NCI-H2171 treated with DMSO at 0.1 percent for 48 hours (cell line): ENCODE measurements around the gene HSP90AB1.

Source experiments
- DNase-seq: peaks from one replicate; lab custom pipeline; 2025; lab: John Stamatoyannopoulos, UW

The HSP90AB1 gene

GRCh38 chr6:44255871-44256774 lies 9.2 kb downstream of the HSP90AB1 start:
- DNase-seq: no peak

- DNase-seq: peak; percentile 21
These were observed 9.8 kb downstream of the HSP90AB1 start for GRCh38 chr6:44256775-44257024.

- peak; percentile 62 for DNase-seq
These were observed 10.3 kb downstream of the HSP90AB1 start, which contains the start of gene SLC35B2 for GRCh38 chr6:44257025-44257752. SLC35B2 (minus strand) TSS chr6:44257528; CDS start chr6:44257410, 118 bp downstream.

GRCh38 chr6:44257753-44258324 lies 10.9 kb downstream of the HSP90AB1 start:
- DNase-seq: no peak

- no peak for DNase-seq
These were observed 11.5 kb downstream of the HSP90AB1 start for GRCh38 chr6:44258325-44258863.

- DNase-seq: no peak
These were observed 12.0 kb downstream of the HSP90AB1 start for GRCh38 chr6:44258921-44259320.

GRCh38 chr6:44260011-44260410 lies 13.1 kb downstream of the HSP90AB1 start:
- DNase-seq: no peak

- DNase-seq: no peak
These were observed 13.8 kb downstream of the HSP90AB1 start for GRCh38 chr6:44260451-44261297.

- DNase-seq: no peak
These were observed 14.7 kb downstream of the HSP90AB1 start for GRCh38 chr6:44261581-44261980.

- DNase-seq: no peak
These were observed 15.8 kb downstream of the HSP90AB1 start for GRCh38 chr6:44262467-44263353.

- DNase-seq: no peak
These were observed 16.6 kb downstream of the HSP90AB1 start for GRCh38 chr6:44263354-44264100.

GRCh38 chr6:44264154-44265006 lies 17.5 kb downstream of the HSP90AB1 start:
- no peak for DNase-seq

GRCh38 chr6:44265007-44265721 lies 18.3 kb downstream of the HSP90AB1 start, which contains the start of gene NFKBIE:
NFKBIE (minus strand) TSS chr6:44265551; CDS start chr6:44265346, 205 bp downstream.
- peak; percentile 66 for DNase-seq

- no peak for DNase-seq
These were observed 18.9 kb downstream of the HSP90AB1 start for GRCh38 chr6:44265722-44266233.

- DNase-seq: no peak
These were observed 19.4 kb downstream of the HSP90AB1 start for GRCh38 chr6:44266347-44266746.

GRCh38 chr6:44267252-44267651 lies 20.4 kb downstream of the HSP90AB1 start:
- DNase-seq: no peak

GRCh38 chr6:44268095-44268628 lies 21.3 kb downstream of the HSP90AB1 start:
- DNase-seq: peak; percentile 68
